GM18909 (cell line): ENCODE measurements around the gene TYR.
"Not testable (repeated sequence)": the region's sequence is repeated elsewhere in the genome, so short reads cannot be mapped to it uniquely, and the experiment has no call there.

ENCODE experiments used
- ATAC-seq: cut with Tn5 transposase; IDR thresholded peaks from one replicate; pipeline ENCODE4 v1.9.1; 2021; ENCODE audit warnings: mild to moderate bottlenecking; ENCODE audit not compliant: unreplicated experiment, poor library complexity

TYR gene

GRCh38 chr11:89267660-89268302 lies 90.1 kb downstream of the TYR start:
- ATAC-seq = no peak

GRCh38 chr11:89272540-89273088 lies 94.9 kb downstream of the TYR start:
- ATAC-seq = not testable (repeated sequence)

GRCh38 chr11:89273220-89273619 lies 95.5 kb downstream of the TYR start:
- not testable (repeated sequence) for ATAC-seq

GRCh38 chr11:89275966-89276365 lies 98.3 kb downstream of the TYR start:
- ATAC-seq = no peak

- ATAC-seq = no peak
Observed at GRCh38 chr11:89279176-89279575, 101.5 kb downstream of the TYR start.

- ATAC-seq = not testable (repeated sequence)
Observed at GRCh38 chr11:89281032-89281677, 103.5 kb downstream of the TYR start.

- not testable (repeated sequence) for ATAC-seq
Observed at GRCh38 chr11:89286601-89287000, 108.9 kb downstream of the TYR start.

- not testable (repeated sequence) for ATAC-seq
Observed at GRCh38 chr11:89288004-89288403, 110.3 kb downstream of the TYR start.

- ATAC-seq = no peak
Observed at GRCh38 chr11:89293965-89294679, 116.4 kb downstream of the TYR start.

GRCh38 chr11:89295023-89295422 lies 117.3 kb downstream of the TYR start:
- not testable (repeated sequence) for ATAC-seq

- ATAC-seq = not testable (repeated sequence)
Observed at GRCh38 chr11:89303029-89303428, 125.4 kb downstream of the TYR start.

- ATAC-seq = not testable (repeated sequence)
Observed at GRCh38 chr11:89308272-89308671, 130.6 kb downstream of the TYR start.

- ATAC-seq = not testable (repeated sequence)
Observed at GRCh38 chr11:89309321-89309985, 131.8 kb downstream of the TYR start.

- ATAC-seq = not testable (repeated sequence)
Observed at GRCh38 chr11:89310607-89311006, 132.9 kb downstream of the TYR start.

GRCh38 chr11:89321401-89321800 lies 143.7 kb downstream of the TYR start:
- no peak for ATAC-seq

- no peak for ATAC-seq
Observed at GRCh38 chr11:89327885-89328284, 150.2 kb downstream of the TYR start.

- ATAC-seq = not testable (repeated sequence)
Observed at GRCh38 chr11:89331940-89332339, 154.3 kb downstream of the TYR start.

- ATAC-seq = not testable (repeated sequence)
Observed at GRCh38 chr11:89333704-89334103, 156.0 kb downstream of the TYR start.

- ATAC-seq = not testable (repeated sequence)
Observed at GRCh38 chr11:89337100-89337650, 159.5 kb downstream of the TYR start.

GRCh38 chr11:89338073-89338472 lies 160.4 kb downstream of the TYR start:
- ATAC-seq = not testable (repeated sequence)
